Measurements from ENCODE around the gene MYO7A.

- TF ChIP-seq, protein P1, sequence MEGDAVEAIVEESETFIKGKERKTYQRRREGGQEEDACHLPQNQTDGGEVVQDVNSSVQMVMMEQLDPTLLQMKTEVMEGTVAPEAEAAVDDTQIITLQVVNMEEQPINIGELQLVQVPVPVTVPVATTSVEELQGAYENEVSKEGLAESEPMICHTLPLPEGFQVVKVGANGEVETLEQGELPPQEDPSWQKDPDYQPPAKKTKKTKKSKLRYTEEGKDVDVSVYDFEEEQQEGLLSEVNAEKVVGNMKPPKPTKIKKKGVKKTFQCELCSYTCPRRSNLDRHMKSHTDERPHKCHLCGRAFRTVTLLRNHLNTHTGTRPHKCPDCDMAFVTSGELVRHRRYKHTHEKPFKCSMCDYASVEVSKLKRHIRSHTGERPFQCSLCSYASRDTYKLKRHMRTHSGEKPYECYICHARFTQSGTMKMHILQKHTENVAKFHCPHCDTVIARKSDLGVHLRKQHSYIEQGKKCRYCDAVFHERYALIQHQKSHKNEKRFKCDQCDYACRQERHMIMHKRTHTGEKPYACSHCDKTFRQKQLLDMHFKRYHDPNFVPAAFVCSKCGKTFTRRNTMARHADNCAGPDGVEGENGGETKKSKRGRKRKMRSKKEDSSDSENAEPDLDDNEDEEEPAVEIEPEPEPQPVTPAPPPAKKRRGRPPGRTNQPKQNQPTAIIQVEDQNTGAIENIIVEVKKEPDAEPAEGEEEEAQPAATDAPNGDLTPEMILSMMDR (IDR thresholded peaks at IDR 0.05): no peak
- no peak for TF ChIP-seq ZFX (IDR thresholded peaks at IDR 0.05; ENCODE audit: borderline replicate concordance)
Measured at GRCh38 chr11:77121096-77121640, 6.9 kb upstream of the MYO7A start.
